ENCODE measurements around the gene IRX5.

IRX5 gene

DNA sequence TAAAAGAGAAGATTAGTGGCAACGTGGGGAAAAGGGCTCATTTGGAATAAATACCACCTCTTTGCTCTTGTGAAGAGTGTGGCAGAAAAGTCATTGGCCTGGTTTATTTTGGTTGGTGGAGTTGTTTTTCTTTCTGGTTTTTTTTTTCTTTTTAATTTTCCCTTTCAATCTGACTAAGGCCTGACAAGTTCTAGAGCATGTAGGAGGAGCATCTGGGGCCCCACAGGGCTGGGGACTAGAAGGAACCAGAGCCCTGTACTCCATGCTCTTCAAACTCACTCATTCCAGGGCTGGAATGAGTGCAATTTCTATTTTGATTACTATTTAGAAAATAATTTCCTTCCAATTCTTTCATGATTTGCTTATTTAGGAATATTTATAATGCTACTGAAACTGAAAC lies 13.3 kb downstream of the IRX5 start:
- DNase-seq (ENCODE audit: extremely low read depth in 1 of 2, low read depth in 1 of 2) = no peak

DNA sequence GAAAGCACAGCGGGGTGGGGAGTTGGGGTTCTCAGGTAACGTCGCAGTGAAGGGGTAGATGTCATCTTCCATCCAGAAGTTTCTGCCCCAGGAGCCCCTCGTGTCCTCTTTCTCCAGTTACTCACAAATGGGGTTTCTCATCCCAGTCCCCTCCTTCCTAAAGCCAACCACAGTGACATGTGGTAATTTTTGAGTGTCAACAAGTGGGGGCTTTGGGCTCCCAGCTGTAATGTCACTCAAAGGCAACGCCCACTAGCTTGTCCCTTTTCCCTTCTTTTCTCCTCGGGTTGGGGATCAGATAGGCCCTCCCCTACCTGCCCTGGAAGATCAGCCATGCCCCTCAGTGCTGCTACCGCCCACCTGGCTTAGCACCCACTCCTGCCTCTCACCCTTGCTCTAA lies 14.4 kb downstream of the IRX5 start:
- no peak for DNase-seq (ENCODE audit: extremely low read depth in 1 of 2, low read depth in 1 of 2)

DNA sequence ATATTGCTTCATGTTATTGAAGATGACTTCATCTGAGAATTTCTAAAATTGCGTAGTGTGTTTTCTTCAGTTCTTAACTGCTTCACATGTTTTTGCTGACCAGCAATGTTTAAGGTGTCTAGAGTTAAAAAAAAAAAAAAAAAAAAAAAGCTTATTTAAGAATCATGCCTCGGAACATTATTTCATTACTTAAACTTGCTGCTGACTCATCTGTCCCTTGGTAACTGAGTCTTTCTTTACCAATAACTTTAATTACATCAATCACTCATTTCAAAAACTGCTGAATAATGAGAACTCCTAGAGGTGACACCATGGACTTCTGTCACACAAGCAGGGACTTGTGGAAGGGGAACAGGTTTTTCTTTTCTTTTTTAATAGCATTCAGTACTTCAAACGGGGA lies 16.2 kb downstream of the IRX5 start:
- DNase-seq (ENCODE audit: extremely low read depth in 1 of 2, low read depth in 1 of 2) = no peak

DNA sequence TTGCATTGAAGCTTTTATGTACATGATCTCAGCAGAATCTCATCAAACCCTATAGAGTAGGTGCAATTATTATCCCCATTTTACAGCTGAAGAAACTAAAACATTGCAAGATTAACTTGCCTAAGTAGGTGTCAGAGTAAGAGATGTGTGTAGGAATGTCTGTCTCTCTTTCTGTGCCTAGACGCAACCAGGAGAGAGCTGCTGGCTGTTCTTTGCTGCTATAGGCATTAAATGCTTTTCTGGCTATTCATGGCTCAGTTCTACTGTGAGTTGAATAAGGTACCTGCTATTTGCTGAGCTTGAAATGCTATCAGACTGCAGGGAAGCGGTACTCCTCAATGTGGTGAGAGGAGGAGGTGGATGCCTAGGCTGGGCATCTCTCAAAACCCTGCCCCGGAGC lies 17.0 kb downstream of the IRX5 start:
- no peak for DNase-seq (ENCODE audit: extremely low read depth in 1 of 2, low read depth in 1 of 2)

DNA sequence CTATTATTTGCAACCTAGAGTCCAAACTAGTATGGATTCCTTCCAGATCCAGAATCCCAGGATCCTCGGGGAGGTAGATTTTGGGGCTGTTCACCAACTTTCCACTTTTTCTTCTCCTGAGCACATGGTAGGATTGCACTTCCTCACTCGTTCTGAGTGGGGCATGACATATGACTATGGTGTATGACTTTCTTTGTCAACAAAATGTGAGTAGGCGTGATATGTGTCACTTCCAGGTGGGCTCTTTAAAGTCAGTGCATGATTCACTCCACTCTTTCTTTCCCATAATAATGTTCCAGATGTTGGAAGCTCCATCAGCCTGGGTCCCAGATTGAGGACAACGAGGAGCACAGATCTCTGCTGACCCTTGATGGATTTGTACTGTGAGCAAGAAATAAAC lies 21.5 kb downstream of the IRX5 start:
- no peak for DNase-seq (ENCODE audit: extremely low read depth in 1 of 2, low read depth in 1 of 2)

DNA sequence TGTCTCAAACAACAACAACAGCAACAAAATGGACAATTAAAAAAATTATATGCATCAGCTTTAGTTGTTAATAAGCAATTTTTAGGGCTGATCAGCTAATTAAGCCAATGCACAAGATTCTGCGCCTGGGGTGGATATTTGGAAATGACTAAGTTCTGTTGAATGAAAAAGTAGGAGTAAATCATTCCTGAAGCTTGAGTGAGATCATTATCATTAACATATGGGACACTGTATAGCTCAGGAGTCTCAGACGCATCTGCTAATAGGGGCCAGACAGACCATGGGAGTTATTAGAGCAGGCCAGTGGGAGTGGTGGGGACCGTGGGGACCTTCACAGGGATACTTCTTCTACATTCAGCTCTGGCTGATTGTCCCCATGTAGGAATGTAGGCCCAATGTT lies 22.8 kb downstream of the IRX5 start:
- no peak for DNase-seq (ENCODE audit: extremely low read depth in 1 of 2, low read depth in 1 of 2)

DNA sequence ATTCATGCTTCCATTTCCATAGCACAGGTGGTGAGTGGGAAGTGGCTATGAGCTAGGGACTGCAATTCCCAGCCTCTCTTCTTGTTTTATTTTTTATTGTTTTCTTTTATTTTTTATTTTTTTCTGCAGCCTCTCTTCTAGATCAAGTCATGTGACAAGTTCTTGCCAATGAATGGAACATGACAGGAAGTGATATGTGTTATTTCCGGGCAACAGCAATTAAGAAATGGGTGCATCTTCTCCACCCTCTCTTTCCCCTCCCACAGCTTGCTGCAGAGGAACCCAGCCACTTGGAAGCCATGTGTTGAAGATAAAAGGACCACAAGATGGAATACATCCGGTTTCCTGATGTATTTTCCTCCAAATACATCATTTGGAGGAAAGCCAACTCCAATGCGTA lies 23.6 kb downstream of the IRX5 start:
- no peak for DNase-seq (ENCODE audit: extremely low read depth in 1 of 2, low read depth in 1 of 2)

DNA sequence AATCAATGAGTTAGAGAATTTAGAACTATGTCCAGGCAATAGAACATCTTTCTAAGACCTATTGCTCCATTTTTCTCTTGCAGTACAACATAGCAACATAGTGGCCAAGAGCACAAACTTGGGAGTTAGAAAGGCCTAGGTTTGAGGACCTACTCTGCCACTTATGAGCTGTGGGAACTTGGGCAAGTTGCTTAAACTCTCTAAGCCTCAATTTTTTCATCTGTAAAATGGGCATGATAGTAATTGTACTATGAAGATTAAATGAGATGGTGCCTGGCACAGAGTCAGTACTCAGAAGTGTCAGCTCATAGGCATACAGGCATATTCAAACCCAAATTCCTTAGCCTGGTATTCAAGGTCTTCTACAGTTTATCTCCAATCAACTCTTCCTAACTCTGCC lies 25.1 kb downstream of the IRX5 start:
- no peak for DNase-seq (ENCODE audit: extremely low read depth in 1 of 2, low read depth in 1 of 2)

DNA sequence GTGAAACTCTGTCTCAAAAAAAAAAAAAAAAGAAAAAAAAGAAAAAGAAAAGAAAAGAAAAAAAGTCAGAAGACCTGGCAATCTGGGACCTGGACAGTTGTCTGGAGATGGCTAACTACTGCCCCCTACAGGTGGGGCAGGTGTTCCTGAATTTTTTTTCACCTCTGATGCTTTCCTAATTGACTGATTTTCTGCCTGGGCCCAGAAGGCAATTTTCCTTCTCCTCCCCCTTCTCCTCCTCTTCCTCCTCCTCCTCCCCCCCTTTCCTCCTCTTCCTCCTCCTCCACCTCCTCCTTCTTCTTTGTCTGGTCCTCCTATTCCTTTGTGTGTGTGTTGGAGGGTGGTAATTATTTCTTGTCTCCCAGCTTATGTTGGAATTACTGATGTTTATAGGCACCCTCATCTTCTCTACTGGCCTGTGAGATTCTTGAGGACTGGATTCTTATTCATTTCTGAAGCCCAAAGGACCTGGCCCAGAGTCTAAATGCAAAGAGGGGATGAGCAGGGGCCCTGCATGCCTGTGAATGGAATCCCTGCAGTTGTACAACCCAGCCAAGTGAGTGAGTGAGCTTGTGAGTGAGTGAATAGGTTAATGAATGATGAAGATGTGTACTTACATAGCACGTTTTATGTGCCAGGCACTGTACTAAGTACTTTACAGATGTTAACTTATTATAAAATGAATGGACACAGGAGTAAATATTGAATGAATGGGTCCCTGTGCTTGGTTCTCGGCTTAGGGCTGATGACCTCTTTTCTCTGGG lies 26.9 kb downstream of the IRX5 start:
- DNase-seq (ENCODE audit: extremely low read depth in 1 of 2, low read depth in 1 of 2) = no peak

DNA sequence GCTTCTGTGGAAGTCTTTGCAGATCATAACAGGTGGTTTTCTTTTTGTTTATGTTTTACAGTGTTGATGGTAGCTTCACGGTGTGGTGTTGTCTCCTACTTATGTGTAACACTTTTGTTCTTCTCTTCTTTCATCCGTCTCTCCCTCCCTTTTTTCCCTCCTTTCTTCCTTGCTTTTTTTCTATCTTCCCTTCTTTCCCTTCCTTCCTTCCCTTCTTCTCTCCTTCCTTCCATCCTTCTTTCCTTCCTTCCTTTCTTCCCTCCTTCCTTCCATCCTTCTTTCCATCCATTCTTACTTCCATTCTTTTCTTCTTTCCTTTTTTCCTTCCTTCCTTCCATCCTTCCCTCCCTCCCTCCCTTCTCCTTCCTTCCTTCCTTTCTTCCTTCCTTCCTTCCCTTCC lies 31.4 kb downstream of the IRX5 start:
- no peak for DNase-seq (ENCODE audit: extremely low read depth in 1 of 2, low read depth in 1 of 2)

DNA sequence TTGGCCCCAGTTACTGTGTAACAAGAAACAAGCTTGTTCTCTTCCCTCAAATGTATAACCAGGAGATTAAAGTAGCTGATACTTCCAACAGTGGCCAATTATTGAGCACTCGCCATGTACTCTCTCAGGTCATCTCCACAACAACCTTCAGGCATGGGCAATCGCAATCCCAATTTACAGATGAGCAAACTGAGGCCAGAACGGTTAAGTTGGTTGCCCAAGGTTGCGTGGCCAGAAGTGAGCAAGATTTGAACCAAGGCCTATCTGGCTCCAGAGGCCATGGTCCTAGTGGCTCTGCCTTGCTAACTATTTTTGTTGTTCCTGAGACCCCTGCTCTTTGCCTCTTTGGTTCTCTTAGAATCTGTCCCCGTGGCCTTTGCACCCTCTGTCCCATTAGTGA lies 33.6 kb downstream of the IRX5 start:
- no peak for DNase-seq (ENCODE audit: extremely low read depth in 1 of 2, low read depth in 1 of 2)

DNA sequence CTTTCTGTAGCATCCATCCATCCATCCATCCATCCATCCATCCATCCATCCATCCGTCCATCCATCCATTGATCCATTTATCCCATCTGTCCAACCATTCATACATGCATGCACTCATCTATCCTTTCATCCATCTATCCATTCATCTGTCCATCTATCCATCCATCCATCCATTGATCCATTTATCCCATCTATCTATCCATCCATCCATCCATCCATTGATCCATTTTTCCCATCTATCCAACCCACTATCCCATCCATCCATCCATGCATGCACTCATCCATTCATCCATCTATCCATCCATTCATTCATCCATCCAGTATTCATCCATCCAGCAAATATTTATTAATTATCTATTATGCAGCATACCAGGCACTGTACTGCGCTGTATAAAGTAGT lies 34.8 kb downstream of the IRX5 start:
- DNase-seq (ENCODE audit: extremely low read depth in 1 of 2, low read depth in 1 of 2) = no peak

DNA sequence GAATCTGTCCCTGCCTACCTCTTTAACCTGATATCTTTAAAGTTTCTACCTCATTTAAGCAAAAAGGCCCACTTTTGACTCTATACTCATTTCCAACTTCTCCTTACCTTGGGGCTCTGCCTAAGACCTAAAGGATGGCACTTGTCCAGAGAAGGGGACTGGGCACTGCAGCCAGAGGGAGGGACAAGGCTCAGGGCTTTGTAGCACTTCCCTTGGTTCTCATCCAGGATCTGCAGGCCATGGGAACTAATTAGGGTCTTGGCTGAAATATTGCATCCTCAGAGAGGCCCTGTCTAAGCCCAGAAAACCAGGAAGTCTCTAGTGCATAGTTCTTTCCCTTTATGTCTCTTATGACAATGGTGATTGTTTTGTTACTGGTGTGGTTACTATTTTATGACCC lies 37.3 kb downstream of the IRX5 start:
- no peak for DNase-seq (ENCODE audit: extremely low read depth in 1 of 2, low read depth in 1 of 2)

DNA sequence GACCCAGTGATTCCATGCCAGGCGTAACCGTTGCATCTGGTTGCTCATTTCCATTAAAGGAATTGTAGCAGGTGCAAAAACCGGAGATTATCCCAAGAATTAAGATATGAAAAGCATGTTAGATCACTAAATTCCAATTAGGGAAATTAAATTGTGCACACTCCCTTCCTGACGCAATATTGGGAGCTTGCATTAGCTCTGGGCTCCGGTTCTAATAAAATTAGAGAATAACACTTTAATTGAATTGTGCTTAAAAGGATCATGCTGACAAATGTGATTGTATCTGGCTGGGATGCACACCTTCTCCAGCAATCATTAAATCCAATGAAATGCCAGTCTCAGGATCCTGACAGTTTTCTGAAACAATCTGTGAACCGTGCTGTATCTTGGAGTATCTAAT lies 38.1 kb downstream of the IRX5 start:
- no peak for DNase-seq (ENCODE audit: extremely low read depth in 1 of 2, low read depth in 1 of 2)

DNA sequence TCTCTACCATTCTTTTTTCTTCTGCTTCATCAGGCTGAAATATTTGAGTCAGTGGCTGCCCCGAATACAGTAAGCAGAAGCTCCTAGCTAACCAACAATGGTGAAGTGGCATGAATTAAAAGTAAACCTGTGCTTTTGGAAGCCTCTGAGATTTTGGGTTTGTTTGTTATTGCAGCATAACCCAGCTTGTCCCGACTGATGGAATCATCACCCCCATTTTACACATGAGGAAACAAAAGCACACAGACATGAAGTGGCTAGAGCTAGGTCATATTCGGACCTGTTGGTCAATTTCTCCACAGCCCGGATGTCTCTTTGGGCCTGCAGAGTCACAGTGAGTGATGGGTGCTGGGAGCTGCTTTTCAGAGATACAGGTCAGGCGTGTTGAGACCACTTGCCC lies 39.4 kb downstream of the IRX5 start:
- no peak for DNase-seq (ENCODE audit: extremely low read depth in 1 of 2, low read depth in 1 of 2)

DNA sequence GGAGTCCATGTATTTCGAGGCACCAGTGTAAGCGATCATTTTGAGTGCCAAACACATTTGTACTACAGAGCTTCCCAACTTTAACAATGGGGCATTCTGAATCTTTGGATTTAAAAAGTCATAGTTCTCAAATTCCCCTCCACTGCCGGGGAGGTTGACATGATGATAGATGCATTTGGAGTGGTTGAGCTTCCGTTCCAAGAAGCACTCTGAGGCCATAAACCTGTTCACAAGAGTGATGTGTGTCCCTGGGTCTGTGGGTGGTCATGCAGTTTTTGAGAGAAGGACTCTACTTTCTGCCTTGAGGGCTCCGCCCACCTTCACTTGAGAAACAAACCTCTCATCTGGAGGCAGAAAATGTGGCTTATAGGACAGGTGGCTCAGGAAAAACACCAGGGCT lies 43.7 kb downstream of the IRX5 start:
- no peak for DNase-seq (ENCODE audit: extremely low read depth in 1 of 2, low read depth in 1 of 2)

DNA sequence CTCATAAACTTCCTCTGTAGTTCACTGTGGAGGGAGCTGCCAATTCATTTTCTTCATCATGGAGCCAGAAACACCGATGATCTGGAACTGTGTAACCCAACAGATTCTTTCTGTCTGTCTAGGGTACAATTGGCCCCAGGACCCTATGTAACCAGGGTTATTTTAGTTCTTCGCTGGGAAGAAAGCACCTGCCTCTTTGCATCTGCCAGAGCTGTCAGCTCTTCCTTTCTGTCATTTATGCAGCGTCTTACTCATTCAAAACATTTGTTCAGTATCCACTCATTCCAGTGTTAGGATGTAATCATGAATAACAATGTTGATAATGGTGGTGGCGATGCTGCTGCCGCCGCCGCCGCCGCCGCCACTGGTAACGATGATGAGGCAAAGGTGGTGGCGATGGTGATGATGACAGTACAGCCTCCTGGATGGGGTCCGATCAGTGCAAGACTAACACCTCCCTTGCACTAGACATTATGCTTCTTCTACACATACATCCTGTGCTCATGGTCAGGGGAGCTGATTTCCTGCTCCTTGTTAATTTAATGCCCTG lies 46.1 kb downstream of the IRX5 start:
- no peak for DNase-seq (ENCODE audit: extremely low read depth in 1 of 2, low read depth in 1 of 2)

DNA sequence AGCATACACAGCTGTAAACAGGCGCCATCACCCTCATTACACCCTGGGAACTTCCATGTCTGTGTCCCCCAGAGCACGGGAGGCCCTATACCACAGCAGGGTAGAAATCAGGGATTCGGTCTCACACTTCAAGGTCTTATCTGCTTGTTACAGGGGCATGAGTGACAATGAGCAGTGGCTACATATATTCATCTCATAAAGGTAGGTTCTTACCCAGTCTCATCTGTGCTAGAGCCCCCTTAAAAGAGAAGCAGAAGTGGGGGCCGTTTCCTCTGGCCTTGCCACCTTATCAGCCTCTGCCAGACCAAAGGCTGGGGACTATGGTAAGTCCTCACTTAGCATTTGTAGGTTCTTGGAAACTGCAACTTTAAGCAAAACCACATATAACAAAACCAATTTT lies 46.5 kb downstream of the IRX5 start:
- no peak for DNase-seq (ENCODE audit: extremely low read depth in 1 of 2, low read depth in 1 of 2)

DNA sequence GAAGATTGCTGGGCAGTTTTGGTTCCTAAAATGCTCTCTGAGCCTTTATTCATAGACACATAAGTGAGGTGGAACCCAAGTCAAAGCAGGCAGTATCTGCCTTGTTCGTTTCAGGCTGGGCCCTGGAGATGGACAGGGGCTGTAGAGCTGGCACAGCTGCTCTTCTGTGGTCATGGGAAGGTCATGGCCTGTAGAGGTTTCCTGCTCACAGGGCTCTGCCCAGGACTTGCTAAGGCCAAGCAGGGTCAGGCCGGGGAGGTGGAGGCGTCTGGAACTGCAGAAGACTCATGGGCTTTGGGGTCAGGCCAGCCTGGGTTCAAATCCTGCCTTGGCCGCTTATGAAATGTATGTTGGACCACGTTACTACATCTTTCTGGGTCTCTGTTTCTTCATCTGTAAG lies 50.2 kb downstream of the IRX5 start:
- DNase-seq (ENCODE audit: extremely low read depth in 1 of 2, low read depth in 1 of 2) = no peak
